Left ventricle myocardium superior (tissue), 1 donor: ENCODE measurements around the gene KMT5C. TPM values are rescaled to one million over a fixed set of nuclear protein-coding genes. Genes with fewer than 3 reads are reported as not detected.
"Not testable (repeated sequence)": the region's sequence is repeated elsewhere in the genome, so short reads cannot be mapped to it uniquely, and the experiment has no call there.

ENCODE experiments used
- ATAC-seq: fragments of 200-7000 bp; cut with Tn5 transposase; one replicate; pipeline ENCODE4 v1.9.1; 2020; ENCODE audit warnings: mild to moderate bottlenecking, moderate library complexity
- DNase-seq: peaks from one replicate; pipeline ENCODE4 v3.0.0-alpha.2; 2020
- intact Hi-C: fragments of 100-400 bp; cut with micrococcal nuclease; formaldehyde crosslinking; loops from one replicate; pipeline ENCODE4 v1.11.0; 2022
- total RNA-seq: library from RNA; stranded (reverse); fragmentation: NEBNext Ultra II Directional; extraction: Animal tissue kit (Norgen Biotek cat#: 25700); gene quantifications from one replicate; pipeline ENCODE4 v1.2.1, GENCODE V29; 2021
- donor health status: DM: no; HTN: yes; CAD: no; lungs with severe emphysema.

Gene KMT5C
- total RNA-seq, 1 donor from 2014 or later, result 7.2 TPM

DNA sequence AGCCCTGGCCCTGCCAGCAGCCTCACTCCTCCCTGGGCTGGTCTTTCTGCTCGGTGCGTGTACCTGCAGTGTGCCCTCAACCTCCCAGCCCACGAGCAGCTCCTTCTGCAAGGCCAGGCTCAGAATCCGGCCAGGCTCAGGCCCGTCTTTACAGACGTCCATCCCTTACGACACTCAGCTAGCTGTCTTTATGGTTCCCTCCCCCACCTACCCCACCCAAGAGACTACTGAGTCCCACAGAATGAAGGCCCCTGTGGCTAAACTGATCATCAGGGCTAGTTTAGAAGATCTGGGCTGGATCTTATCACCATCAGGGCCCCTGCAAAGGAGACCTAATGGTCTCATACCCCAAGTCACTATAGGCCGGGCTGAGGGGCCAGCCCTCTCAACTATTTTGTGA, 25.3 kb upstream of the KMT5C start:
- intact Hi-C loops, result no loop called here
- DNase-seq (no peak), ATAC-seq (no peak)

DNA sequence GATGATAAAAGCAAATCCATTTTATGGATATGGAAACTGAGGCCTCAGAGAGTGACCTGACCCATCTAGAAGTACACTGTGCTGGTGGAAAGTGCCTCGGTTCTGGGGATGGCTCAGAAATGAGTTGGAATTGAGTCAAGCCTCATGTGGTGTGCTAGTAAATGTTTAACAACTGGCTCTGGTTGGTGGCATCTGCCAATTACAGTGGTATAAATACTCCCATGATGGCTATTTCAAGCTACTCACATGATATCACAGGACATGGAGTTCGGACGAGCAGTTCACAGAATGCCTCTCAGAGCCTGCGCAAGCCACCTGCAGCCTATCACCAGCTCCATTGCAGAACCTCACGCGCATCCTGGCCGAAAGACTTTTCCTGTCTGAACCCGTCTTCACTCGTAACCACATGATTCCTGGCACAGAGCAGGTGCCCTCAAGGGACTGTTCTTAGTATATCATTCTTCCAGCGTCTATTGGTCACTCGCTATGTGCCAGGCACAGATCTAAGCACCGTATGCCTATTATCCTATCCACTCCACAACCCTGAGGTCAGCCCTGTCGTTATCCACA, 23.6 kb upstream of the KMT5C start:
- ATAC-seq, result no peak
- intact Hi-C loops, result no loop called here
- no peak for DNase-seq

DNA sequence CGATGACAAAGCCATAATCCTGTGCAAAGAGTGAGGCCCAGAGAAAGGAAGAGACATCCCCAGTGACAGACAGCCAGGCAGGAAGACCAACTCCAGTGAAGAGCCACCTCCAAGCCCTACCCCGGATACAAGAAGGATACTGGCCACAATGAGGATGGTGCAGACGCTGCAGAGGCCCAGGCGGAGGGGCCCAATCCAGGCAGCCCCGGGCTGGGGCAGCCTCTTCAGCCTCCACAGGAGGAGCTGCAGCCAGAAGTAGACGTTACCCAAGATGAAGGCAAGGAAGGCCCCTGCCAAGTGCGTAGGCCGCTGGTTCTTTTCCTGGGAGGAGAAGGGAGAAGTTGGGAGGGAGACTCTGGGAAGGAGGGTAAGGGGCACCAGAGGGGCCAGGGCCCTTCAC, 23.0 kb upstream of the KMT5C start:
- no peak for DNase-seq
- ATAC-seq, result no peak
- intact Hi-C loops, result no loop called here

DNA sequence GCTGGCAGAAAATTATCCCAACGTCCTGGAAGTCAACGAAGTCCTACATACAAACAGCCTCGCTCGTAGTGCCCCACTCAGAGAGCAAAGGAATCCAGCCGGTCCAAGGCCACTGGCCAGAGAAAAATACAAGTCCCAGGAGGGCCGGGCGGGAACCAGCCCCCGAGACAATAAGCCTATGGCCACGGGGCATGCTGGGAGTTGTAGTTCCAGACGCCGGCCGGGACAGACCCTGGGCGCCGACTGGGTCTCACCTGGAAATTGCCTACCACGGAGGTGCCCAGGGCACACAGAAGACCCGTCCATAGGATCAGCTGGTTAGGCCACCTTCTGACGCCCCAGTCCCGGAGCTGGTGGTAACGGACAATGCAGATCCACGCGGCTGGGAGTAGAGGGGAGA, 19.9 kb upstream of the KMT5C start:
- DNase-seq (peak; percentile 60), ATAC-seq (peak; percentile 65)
- intact Hi-C loops, result no loop called here

DNA sequence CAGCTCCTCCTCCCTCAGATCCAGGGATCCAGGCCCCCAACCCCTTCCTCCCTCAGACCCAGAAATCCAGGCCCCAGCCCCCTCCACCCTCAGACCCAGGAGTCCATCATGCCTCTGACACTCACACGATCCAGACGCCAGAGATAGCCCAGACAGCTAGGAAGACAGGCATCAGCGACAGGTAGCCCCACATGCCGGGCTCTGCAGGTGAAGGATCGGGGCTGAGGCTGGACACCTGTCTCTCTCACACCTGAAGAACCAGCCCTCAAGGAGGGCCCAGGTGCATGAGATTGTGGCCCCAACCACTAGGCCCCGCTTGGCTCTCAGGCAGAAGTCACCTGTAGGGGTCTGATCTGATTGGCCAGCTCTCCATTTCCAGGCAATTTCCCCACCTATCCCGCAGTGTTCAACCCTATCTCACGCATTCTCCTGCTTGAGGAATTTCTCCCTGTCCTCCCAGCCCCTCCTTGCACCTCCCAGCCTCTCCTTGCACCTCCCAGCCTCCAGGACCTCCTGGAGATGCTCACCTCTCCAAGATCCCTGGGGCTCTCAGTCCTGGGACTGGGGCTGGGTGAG, 18.7 kb upstream of the KMT5C start:
- no peak for DNase-seq
- intact Hi-C loops, result no loop called here
- ATAC-seq, result no peak

DNA sequence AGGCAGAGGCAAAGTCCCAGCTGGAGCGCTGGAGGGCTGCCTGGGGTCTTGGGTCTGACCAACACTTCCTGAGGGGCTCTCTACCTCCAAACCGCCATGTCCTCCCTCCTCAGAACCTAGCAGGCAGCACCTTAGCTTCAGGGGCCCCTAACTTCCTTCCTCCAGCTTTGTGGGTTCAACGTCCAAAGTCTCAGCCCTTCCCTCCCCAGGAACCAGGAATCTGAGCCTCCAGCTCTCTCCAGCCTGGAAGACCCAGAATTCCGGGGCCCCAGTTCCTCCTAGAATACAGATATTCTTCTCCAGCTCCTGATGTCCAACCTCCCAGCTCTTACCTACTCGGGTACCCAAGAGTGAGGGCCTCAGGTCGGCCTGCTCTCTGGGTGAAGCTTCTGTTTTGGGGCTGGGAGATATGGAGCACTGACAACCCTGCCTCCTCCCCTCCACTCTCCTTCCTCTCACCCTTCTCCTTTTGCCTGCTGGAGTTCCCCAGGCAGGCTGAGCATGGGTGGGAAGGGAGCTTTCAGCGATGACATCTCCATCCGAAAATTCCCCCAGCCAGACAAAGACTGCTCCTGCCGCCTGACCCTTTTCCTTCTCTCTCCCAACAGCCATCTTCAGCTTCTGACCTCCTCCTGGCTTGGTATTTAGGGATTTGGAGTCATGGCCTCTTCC, 18.1 kb upstream of the KMT5C start:
- intact Hi-C loops, result no loop called here
- DNase-seq (no peak), ATAC-seq (no peak)

DNA sequence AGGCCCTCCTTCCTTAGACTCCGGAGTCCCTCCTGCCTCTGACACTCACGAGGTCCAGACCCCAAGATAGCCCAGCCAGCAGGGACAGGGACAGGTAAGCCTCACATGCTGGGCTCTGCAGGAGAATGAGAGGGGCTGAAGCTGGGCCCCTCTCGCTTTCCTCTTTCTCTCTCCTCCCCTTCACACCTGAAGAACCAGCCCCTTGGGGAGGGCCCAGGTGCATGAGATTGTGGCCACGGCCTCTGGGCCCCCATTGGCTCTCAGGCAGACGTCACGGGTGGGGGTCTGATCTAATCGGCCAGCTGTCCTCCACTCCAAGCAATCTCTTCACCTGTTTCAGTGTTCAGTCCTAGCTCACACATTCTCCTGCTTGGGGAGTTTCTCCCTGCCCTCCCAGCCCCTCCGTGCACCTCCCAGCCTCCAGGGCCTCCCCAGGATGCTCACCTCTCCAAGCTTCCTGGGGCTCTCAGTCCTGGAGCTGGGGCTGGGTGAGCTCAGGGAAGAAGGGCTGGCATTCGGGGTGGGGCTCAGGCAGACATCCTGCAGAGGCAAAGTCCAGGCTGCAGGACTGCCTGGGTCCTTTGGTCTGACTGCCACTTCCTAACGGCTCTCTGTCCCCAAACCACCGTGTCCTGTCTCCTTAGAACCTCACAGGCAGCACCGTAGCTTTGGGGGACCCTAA, 17.3 kb upstream of the KMT5C start:
- DNase-seq, result no peak
- intact Hi-C loops, result no loop called here
- ATAC-seq, result no peak

DNA sequence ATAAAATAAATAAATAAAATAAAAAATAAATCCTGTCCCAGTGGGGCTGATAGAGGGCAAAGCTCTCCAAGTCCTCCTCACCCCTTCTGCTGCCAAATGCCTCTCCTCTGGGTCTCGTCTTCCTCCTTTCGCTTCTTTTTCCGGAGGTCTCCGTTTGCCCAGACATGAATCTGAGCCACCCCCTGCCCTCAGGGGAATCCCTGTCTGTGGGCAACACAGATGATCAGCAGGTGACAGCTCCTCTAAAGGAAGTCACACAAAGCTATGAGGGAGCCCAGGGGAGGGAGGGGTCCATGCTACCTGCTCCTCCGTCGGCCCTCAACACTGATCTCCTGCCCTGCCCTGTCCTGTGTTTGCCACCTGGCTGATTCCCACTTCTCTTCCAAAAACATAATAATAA, 15.0 kb upstream of the KMT5C start:
- DNase-seq, result no peak
- ATAC-seq, result no peak
- intact Hi-C loops, result no loop called here

DNA sequence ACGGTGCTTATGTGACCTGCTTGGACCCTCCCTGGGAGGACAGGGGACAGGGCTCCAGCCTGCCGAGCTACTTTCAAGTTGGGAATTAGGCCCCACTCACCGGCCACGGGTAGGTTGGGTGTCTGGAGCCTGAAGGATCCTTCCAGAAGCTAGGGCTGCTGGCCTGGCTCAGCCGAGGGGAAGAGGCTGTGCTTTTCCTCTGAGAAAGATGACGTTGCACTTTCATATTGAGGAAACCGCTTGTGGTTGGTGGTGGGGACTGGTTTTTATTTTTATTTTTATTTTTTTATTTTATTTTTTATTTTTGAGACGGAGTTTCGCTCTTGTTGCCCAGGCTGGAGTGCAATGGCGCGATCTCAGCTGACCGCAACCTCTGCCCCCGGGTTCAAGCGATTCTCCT, 14.5 kb upstream of the KMT5C start, which contains the start of gene TMEM150B:
TMEM150B (minus strand) TSS at position 170 of the 400 bp plus-strand sequence. CDS start 4,305 bp downstream, outside the sequence.
- DNase-seq (no peak), ATAC-seq (peak; percentile 26)
- intact Hi-C loops, result no loop called here

DNA sequence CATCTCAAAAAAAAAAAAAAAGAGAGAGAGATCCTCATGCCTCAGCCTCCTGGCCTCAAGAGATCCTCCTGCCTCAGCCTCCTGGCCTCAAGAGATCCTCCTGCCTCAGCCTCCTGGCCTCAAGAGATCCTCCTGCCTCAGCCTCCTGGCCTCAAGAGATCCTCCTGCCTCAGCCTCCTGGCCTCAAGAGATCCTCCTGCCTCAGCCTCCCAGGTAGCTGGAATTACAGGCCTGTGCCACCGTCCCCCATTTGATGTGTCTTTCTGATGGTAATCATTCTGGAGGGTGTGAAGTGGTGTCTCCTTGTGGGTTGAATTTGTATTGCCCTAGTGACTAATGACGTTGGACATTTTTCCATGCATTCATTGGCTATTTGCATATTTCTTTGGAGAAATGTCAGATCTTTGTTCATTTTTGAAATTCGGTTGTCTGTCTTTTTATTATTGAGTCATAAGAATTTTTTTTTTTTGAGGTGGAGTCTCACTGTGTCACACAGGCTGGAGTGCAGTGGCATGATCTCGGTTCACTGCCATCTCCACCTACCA, 10.8 kb upstream of the KMT5C start:
- intact Hi-C loops, ATAC-seq, DNase-seq: not testable (repeated sequence)

DNA sequence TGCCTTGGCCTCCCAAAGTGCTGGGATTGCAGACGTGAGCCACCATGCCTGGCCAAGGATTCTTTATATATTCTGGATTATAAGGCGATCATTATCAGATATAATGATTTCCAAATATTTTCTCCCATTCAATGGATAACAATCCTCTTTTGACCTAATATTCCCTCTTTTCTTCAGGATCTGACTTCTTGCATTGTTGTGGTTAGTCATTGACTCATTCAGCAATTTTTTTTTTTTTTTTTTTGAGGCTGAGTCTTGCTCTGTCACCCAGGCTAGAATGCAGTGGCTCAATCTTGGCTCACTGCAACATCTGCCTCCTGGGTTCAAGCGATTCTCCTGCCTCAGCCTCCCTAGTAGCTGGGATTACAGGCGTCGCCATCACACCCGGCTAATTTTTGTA, 9.9 kb upstream of the KMT5C start:
- DNase-seq, intact Hi-C loops, ATAC-seq: not testable (repeated sequence)

DNA sequence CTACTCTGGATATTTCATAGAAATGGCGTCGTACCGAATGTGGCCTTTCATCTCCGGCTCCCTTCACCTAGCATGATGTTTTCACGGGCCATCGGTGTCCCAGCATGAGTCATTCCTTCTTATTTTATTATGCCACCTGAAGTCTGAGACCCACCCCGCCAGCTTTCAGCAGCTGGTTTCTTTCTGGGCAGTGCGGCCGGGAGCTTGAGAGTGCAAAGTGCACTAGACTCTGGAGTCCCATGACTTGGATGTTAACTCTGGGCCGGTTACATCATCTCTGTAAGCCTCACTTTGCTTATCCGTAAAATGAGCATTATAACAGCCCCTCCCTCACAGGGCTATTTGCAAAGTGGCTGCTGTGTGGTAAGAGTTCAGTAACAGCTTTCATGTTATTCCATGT, 5.8 kb upstream of the KMT5C start:
- ATAC-seq (no peak), DNase-seq (no peak)
- intact Hi-C loops, result no loop called here

DNA sequence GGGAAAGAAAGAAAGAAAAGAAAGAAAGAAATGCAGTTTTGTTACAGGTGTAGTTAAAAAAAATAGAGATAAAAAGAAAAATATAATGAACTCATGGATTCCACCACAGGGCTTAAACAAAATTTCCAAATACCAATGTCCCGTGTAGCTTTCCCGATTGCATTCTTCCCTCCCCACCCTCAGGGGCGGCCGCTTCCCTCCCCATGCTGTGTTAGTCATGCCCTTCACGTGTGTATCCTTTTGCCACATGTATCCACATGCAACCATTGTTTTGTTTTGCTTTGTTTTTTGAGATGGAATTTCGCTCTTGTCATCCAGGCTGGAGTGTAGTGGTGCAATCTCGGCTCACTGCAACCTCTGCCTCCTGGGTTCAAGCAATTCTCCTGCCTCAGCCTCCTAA, 3.6 kb upstream of the KMT5C start:
- intact Hi-C loops, result no loop called here
- DNase-seq (no peak), ATAC-seq (no peak)

DNA sequence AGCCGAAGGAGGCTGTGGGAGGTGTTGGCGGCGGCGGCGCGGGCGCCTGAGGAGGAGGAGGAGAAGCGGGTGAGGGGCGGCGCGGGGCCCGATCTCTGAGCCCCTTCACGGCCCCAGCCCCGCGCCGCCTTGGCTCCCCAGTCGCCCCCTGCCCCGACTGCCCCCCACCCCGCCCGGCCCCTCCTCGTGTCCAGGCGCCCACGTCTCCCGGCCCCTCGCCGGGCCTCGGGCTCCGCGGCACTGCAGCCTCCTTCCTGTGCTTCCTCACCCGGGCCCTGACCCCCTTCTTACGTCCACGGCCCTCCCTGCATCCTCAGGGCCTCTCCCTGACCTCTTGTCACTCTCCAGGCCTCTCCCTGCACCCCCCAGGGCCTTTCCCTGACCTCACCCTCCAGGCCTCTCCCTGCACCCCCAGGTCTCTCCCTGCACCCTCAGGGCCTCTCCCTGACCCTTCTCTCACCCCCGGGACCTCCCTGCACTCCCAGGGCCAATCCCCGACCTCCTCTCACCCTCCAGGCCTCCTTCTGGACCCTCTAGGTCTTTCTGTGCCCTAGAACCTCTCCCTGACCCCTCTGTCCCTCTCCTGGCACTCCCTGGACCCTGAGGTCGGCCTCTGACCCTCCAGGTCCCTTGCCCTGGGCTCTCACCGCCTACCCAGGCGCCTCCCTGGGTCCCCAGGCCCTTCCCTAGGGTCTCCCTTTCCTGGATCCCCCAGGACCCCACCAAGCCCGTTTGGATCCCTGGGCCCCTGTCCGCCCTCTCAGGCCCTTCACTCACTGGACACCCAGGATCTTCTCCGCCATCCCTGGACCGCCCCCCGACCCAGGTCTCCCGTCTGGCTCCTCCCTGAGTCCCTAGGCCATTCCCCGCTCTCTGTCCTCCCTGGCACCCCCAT, 460 bp downstream of the KMT5C start:
- intact Hi-C loops, result no loop called here
- DNase-seq (no peak), ATAC-seq (no peak)

DNA sequence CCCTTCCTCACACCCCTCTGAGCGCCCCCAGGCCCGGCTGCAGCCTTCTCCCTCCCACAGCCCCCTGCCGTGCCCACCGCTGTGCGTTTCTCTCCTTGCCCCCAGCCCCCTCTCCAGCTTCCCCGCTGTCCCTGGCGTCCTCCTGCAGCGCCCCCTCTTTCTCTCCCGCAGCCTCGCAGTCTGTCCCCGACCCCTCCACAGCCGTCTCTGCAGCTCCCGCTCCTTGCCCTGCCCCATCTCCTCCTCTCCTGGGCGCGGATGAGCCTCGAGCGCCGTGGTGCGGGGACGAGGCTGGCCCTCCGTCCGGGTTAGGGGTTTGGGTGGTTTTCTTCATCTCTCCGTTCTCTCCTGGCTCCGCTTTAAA, 1.1 kb downstream of the KMT5C start:
- ATAC-seq (no peak), DNase-seq (no peak)
- intact Hi-C loops, result no loop called here

DNA sequence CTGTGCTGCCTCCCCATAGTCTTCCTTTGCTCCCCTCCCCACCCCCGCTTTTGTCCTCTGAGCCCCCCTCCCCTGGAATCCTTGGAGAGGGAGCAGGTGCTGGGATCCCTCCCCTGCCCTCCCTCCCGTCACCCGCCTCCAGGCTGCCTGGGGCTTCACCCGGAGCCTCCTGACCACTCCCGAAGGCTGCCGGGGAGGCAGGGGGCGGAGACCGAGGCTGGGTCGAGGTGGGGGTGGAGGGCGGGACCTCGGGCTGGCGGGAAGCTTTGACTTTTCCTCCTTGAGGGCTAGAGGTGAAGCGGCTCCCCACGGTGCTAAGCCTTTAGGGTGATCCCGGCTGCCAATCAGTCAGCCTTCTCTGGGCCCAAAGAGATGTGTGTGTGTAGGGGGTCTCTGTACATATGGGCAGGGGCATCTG, 1.5 kb downstream of the KMT5C start:
- peak; percentile 4 for ATAC-seq
- peak; percentile 83 for DNase-seq
- intact Hi-C loops, result no loop called here

DNA sequence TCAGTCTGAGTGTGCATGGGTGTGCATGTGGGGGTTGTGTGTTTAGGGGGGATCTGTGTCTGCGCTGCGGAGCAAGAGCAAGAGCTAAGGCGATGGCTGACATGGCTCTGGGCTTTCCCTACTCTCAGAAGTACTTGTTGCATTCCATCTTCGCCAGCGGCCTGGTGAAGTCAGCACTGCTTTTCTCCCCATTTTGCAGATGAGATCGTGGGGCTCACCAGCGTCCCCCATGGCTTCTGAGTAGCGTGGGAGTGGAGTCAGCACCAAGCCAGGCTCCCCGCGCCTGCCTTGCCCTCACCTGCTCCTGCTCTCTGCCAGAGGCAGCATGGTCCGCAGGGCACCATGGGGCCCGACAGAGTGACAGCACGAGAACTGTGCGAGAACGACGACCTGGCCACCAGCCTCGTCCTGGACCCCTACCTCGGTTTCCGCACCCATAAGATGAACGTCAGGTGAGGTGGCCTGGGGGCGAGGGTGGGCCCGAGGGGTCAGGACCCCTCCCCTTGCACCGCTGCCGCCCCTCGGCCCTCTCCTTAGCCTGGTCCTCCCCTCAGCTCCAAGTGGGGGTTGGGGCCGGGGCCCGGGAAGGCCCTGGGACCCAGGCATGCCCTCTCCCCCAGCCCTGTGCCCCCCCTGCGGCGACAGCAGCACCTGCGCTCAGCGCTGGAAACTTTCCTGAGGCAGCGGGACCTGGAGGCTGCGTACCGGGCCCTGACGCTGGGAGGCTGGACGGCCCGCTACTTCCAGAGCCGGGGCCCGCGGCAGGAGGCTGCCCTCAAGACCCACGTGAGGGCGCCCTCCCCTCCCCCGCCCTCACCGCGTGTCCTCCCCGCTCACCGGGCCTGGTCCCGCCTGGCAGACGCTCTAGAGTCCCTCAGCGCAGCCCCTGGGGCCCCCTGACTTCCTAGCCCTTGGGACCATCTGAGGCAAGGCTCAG, 2.2 kb downstream of the KMT5C start:
- ATAC-seq (no peak), DNase-seq (no peak)
- intact Hi-C loops, result no loop called here

DNA sequence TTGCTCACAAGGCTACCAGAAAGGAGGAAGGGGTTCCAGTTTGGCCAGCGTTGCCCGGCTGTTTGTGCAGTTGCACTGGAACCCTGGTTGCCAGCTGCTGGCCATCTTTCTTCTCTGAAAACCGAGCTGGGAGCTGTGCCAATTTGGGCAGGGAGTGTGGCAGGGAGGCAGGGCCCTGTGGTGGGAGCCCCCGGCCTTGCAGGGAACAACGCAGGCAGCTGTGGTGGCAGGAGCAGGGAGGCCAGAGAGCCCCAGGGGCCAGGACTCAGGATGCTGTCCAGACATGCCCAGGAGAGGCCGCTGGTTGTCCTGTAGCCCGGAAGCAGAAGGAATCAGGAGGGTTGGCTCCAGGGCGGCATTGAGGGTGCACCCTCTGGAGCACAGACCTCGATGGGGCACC, 4.8 kb downstream of the KMT5C start:
- no peak for ATAC-seq
- no peak for DNase-seq
- intact Hi-C loops, result no loop called here
